GM18505 (cell line): Measurements from ENCODE around the gene TCF7L1.

Experiments
- ATAC-seq: cut with Tn5 transposase; IDR thresholded peaks from one replicate; pipeline ENCODE4 v1.9.1; 2021; ENCODE audit not compliant: unreplicated experiment
- POLR2A ChIP-seq: IDR thresholded peaks from 4 replicates; pipeline ENCODE4 v1.6.1; 2011; ENCODE audit warnings: borderline replicate concordance; ENCODE audit not compliant: insufficient read depth, insufficient read length; ENCODE audit errors: extremely low read depth

TCF7L1 gene

GRCh38 chr2:85132834-85133637, at the start of gene TCF7L1:
TSS of gene TCF7L1 (plus strand) at chr2:85133392. CDS start at chr2:85133685, 293 bp downstream.
- TF ChIP-seq POLR2A = no peak
- no peak for ATAC-seq

- TF ChIP-seq POLR2A = no peak
- ATAC-seq = no peak
These were observed 47.6 kb upstream of the TCF7L1 start for GRCh38 chr2:85085563-85085962.

- no peak for TF ChIP-seq POLR2A
These were observed 45.7 kb upstream of the TCF7L1 start for GRCh38 chr2:85087541-85087940.

GRCh38 chr2:85088921-85089320, 44.3 kb upstream of the TCF7L1 start:
- TF ChIP-seq POLR2A = no peak
- no peak for ATAC-seq

More at GRCh38 chr2:85087541-85087940, 45.7 kb upstream of the TCF7L1 start:
- ATAC-seq = no peak

GRCh38 chr2:85089585-85089984, 43.6 kb upstream of the TCF7L1 start:
- no peak for ATAC-seq
- no peak for TF ChIP-seq POLR2A

GRCh38 chr2:85091838-85092237, 41.4 kb upstream of the TCF7L1 start:
- TF ChIP-seq POLR2A = no peak
- ATAC-seq = no peak

GRCh38 chr2:85095094-85095493, 38.1 kb upstream of the TCF7L1 start:
- no peak for ATAC-seq
- no peak for TF ChIP-seq POLR2A

GRCh38 chr2:85096616-85097015, 36.6 kb upstream of the TCF7L1 start:
- no peak for TF ChIP-seq POLR2A
- no peak for ATAC-seq

GRCh38 chr2:85104228-85104627, 29.0 kb upstream of the TCF7L1 start:
- no peak for ATAC-seq
- TF ChIP-seq POLR2A = no peak

- ATAC-seq = no peak
- TF ChIP-seq POLR2A = no peak
These were observed 26.6 kb upstream of the TCF7L1 start for GRCh38 chr2:85106489-85107180.

- no peak for ATAC-seq
- TF ChIP-seq POLR2A = no peak
These were observed 22.1 kb upstream of the TCF7L1 start for GRCh38 chr2:85110991-85111560.

GRCh38 chr2:85111819-85112281, 21.3 kb upstream of the TCF7L1 start:
- no peak for TF ChIP-seq POLR2A
- no peak for ATAC-seq

GRCh38 chr2:85112906-85113625, 20.1 kb upstream of the TCF7L1 start:
- no peak for ATAC-seq
- TF ChIP-seq POLR2A = no peak

GRCh38 chr2:85114586-85115330, 18.4 kb upstream of the TCF7L1 start:
- ATAC-seq = no peak
- TF ChIP-seq POLR2A = no peak
